Astrocyte (in vitro differentiated cells and primary cell): ENCODE measurements around the gene PRICKLE1.

Source experiments
- CTCF ChIP-seq: IDR thresholded peaks from 2 replicates; pipeline ENCODE4 v1.5.1; 2011; ENCODE audit warnings: low read depth, mild to moderate bottlenecking, inconsistent platforms, low read length, moderate library complexity; ENCODE audit not compliant: insufficient read depth
- EZH2 ChIP-seq: IDR thresholded peaks from 2 replicates; pipeline ENCODE4 v1.6.1; 2012; ENCODE audit warnings: mild to moderate bottlenecking, low read length, inconsistent platforms; ENCODE audit not compliant: insufficient read depth

GRCh38 chr12:42428850-42429249 lies 160.7 kb downstream of the PRICKLE1 start:
- TF ChIP-seq EZH2 = no peak
- no peak for TF ChIP-seq CTCF
